ENCODE results near the gene SCARF2.
A peak's percentile ranks its signal among the peaks of the same experiment; 100 is the strongest.
"Not testable (repeated sequence)": the region's sequence is repeated elsewhere in the genome, so short reads cannot be mapped to it uniquely, and the experiment has no call there.

The SCARF2 gene

DNA sequence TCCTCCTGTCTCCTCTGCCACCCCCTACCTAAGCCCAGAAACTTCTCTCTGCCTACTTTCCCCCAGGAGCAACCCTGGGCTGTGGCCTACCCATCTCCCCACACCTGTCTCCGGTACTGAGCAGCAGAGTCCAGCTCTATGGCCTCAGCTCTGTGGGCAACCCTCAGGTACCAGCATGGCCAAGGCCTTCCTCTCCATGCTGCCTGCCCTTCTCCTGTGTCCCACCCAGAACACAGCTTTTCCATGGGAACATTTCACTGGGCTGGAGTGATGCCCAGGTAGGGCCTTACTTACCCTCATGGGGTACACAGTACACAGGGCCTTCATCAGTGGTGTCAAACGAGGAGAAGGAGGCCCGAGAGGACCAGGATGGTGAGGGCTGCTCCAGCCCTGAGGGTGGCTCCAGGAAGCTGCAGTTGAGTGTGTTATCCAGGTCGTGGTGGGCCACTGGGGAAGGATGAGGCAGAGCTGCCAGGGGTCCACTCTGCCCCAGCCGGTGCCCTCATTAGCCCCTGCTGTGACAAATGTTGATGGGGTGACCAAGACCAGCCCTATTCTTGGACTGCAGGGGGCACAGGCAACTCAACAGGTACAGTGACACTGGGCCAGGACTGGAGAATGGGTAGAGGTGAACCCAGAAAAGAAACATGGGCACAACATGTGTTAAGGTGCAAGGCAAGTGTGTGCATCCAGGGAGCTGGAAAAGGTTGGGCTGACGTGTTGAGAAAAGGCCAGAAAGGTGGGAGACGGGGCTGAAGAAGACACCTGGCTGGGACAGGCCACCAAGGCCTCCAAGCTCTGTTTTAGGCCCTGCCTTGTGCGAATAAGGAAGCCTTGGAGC lies 10.3 kb downstream of the SCARF2 start:
- no peak for DNase-seq

DNA sequence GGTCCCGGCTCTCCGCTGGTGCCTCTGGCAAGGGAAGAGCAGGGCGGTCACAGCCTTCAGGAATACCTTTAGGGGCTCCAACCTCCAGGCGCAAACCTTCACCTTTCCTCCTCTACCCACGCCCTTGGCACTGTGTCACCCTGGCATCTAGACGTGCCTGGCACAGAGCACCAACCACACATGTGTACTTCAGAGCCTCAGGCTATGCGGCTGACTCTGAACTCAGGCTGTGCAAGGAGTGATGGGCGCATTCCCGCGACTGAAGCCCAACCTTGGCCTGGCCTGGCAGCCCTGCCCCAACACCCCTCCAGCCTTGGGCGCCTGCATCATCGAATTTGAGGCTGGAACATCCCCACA lies 11.4 kb downstream of the SCARF2 start:
- DNase-seq, result no peak

- DNase-seq, result no peak
Observed at GRCh38 chr22:20425566-20426258, 11.9 kb downstream of the SCARF2 start.

DNA sequence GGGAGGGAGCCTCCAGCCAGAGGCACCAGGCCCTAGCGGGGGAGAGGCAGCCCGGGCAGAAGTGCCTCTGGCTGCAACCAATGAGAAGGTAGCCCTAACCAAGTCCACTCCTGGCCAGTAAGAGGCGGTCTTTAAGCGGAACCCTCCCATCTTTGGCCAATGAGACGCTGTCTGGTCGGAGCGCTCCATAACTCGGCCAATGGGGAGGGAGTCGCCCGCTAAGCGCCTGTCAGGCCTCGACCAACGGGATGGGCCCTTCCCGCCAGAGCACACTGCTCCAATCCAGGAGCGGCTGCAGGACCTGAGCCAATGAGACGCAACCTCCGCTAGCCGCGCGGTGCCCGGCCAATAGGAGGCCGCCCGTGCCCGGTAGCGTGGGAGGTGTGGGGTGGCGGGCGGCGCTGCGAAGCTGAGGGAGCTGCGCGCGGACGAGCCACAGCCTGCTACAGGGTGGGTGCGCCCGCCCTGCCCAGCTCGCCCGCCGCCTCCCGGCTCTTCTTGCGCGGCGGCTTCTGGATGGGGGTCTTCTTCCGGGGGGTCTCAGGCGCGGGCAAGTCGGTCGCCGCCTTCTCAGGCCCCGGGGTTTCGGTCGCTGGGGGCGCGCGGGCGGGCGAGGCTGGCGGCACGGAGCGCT lies 12.6 kb downstream of the SCARF2 start:
- DNase-seq, result no peak

DNA sequence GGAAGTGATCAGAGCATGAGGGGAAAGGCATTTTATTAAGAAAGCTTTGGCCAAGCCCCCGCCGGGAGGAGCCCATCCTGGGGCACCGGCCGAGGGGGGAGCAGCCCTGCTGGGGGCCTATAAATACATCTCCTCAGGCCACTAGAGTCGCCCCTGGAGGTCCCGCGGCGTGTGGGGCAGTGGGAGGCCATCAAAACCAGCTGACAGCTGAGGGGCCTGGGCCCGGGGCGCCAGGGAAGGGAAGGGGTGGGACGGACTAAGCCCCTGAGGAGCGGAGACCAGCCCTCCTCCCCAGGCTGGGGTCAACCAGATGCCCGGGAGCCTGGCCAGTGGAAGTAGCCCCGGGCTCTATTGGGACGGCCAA lies 13.1 kb downstream of the SCARF2 start:
- DNase-seq, result no peak

DNA sequence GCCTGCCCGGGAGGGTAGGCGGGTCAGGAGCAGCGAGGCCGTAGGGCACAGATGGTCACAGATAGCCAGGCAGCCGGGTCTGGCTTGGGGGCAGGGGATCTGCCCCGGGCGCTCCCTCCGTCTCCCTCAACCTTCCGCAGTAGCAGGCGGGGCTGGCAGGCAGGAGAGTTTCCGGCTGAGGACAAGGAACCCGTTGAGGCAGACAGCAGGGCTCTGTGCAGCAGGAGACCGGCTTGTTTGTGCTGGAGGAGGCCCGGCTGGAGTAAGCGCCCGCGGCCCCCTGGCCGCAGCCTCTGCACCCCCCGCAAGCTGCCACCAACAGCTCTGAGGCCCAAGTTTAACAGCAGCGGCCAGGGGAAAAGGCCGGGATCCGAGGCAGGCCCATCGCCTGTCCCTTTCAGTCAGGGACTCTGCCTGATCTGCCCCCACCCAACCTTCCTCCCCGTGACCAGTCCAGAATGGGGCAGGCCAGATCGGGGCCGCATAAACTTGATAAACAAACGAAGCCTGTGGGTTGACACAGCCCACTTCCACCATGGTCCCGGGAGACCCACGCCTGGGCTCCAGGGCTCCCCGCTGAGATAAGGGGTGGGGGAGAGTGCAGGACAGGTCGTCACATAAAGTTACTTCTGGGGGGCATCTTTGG lies 13.6 kb downstream of the SCARF2 start:
- no peak for DNase-seq

GRCh38 chr22:20423008-20423905 lies 14.4 kb downstream of the SCARF2 start:
- DNase-seq, result no peak

- no peak for DNase-seq
Observed at GRCh38 chr22:20422271-20423007, 15.2 kb downstream of the SCARF2 start.

DNA sequence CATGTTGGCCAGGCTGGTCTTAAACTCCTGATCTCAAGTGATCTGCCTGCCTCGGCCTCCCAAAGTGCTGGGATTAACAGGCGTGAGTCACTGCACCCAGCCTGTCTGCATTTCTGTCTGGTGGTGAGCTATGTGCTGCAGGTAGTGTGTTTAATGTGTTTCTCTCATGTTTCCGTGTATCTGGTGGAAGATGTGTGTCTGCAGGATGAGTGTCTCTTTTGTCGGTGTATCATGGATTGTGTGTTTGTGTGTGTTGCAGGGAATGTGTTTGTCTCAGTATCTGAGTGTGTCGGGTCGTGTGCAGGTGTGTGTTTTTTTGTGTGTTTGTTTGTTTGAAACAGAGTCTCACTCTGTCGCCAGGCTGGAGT lies 16.1 kb downstream of the SCARF2 start:
- no peak for DNase-seq

DNA sequence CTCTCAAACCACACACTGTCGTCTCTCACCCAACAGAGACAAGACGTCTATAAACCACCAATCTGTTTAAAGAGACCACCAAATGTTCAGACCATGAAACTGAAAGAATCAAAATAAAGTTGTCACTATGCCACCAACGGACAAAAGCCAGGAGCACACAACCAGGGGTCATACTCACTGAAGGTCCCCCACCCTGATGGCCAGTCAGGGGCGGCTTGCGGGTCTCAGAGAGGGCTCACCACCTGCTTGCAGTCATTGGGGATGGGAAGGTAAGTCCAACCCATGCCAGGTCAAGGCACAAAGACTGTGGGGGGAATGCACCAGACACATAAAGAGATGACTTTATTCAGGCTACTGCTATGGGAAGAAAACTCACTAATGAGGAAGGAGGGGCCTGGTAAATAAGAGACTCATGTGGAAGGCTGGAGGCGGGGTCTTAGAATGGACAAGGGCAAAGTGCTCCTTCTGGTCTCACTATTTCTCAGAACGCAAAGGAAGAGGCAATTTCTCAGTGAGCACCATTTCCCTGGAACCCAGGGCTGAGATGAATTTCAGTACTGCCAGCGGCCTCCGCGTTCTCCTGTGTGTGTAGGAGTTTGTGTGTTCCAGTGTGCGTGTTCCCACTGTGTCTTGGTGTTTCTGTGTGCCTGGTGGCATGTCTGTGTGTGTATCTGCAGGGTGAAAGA lies 17.3 kb downstream of the SCARF2 start:
- DNase-seq, result no peak

GRCh38 chr22:20419664-20419951 lies 18.0 kb downstream of the SCARF2 start:
- no peak for DNase-seq

DNA sequence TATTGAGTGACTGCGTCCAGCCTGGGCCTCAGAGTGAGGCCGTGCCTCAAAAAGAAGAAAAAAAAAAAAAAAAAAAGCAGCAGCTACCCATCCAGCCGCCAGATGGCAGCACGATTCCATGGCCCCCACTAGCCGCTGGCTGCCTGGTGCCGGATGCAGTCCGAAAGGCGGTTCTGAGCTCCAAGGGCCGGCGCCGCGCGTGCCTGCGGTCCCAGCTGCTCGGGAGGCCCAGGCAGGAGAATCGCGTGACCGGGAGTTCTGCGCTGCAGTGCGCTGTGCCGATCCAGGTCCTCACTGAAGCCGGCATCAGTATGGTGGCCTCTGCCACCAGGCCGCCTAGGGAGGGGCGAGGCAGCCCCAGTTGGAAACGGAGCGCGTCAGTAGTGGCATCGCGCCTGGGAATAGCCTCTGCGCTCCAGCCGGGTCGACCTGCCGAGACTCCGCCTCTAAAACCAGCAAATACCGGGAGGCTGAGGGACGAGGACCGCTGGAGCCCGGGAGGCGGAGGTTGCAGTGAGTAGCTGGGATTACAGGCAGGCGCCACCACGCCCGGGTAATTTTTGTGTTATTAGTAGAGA lies 19.3 kb downstream of the SCARF2 start:
- DNase-seq, result peak; percentile 78

GRCh38 chr22:20415699-20416098 lies 21.9 kb downstream of the SCARF2 start:
- DNase-seq, result not testable (repeated sequence)

DNA sequence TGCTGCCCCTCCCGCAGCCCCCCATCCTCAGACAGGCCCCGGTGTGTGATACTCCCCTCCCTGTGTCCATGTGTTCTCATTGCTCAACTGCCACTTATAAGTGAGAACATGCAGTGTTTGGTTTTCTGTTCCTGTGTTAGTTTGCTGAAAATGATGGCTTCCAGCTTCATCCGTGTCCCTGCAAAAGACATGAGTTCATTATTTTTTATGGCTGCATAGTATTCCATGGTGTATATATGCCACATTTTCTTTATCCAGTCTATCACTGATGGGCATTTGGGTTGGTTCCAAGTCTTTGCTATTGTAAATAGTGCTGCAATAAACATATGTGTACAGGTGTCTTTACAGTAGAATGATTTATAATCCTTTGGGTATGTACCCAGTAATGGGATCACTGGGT lies 22.4 kb downstream of the SCARF2 start:
- not testable (repeated sequence) for DNase-seq

DNA sequence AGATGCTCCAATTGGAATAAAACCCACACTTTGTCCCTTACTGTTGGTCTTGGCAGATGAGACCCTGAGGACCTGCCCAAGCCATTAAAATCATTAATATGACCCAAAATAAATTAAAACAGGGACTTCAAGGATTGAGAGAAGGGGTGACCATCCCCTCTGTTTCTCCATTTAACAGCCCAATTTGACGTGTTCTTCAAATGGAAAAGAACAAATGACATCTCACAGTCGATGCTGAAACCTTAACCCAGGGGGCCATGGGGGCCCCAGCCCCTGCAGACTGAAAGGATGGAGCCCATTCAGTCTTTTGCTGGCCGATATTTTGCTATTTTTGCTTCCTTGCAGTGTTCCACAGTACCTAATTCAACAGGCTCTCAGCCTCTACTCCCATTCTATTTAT lies 23.2 kb downstream of the SCARF2 start:
- no peak for DNase-seq

DNA sequence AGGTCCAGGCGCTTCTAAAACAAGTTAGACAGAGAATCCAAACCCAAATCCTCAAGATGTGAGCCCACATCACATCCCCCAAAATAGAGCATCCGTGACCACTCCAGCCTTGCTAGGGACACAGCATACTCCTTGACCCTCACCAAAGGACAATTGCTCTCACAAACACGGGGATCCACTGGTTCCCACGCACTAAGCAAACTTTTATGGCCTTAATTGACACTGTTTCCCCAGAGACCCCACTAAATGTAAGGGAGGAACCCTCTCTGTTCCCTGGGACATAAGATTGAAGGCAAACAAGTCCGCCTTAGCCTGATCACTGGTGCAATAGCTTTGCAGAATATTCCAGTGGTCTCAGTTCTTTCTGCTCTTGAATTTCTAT lies 23.6 kb downstream of the SCARF2 start:
- no peak for DNase-seq

- no peak for DNase-seq
Observed at GRCh38 chr22:20413217-20414058, 24.2 kb downstream of the SCARF2 start.

- DNase-seq, result no peak
Observed at GRCh38 chr22:20412474-20413216, 25.0 kb downstream of the SCARF2 start.

DNA sequence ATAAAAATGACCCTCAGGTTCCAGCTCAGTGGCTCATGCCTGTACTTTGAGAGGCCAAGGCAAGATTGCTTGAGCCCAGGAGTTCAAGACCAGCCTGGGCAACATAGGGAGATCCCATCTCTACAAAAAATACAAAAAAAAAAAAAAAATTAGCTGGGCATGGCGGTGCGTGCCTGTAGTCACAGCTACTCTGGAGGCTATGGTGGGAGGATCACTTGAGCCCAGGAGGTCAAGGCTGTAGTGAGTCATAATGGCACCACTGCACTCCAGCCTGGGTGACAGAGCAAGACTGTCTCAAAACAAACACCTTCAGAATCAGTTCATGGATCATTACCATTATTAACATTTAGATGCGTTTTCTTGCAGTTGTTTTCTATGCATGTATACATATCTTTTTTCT lies 28.2 kb downstream of the SCARF2 start:
- not testable (repeated sequence) for DNase-seq
